Measurements from ENCODE around the gene TMEM131L. TPM values are rescaled to one million over a fixed set of nuclear protein-coding genes. Genes with fewer than 3 reads are reported as not detected.

TMEM131L gene
- total RNA-seq, 1 donor, result 9.0 TPM

- H3K4me1 ChIP-seq (ENCODE audit: insufficient read depth, low read length), result peaks cover 12% of the 10 kb centered on the region
- no peak for DNase-seq (ENCODE audit: insufficient read length, low spot score, missing footprints)
These were observed 76.7 kb downstream of the TMEM131L start for GRCh38 chr4:153542834-153543233.

GRCh38 chr4:153543351-153543750 lies 77.2 kb downstream of the TMEM131L start:
- Histone ChIP-seq H3K27me3 (ENCODE audit: insufficient read depth, low read length) (no peaks in the 10 kb centered on the region), H3K4me1 (ENCODE audit: insufficient read depth, low read length) (peaks cover 12% of the 10 kb centered on the region), H3K36me3 (ENCODE audit: insufficient read depth, low read length) (no peaks in the 10 kb centered on the region), H3K4me2 (ENCODE audit: insufficient read depth, low read length) (no peak overlapping the region), H3K27ac (ENCODE audit: low read depth, low read length) (no peak overlapping the region), H3K9me3 (ENCODE audit: low read depth, low read length) (no peaks in the 10 kb centered on the region), H3K79me2 (ENCODE audit: insufficient read depth, low read length) (no peaks in the 10 kb centered on the region), H4K20me1 (ENCODE audit: insufficient read depth, low read length) (peaks cover 19% of the 10 kb centered on the region), H2AFZ (ENCODE audit: low read length) (no peak overlapping the region), H3K4me3 (ENCODE audit: insufficient read depth, low read length) (no peak overlapping the region)
- TF ChIP-seq CTCF (IDR thresholded peaks at IDR 0.05; ENCODE audit: extremely low read depth, low read depth, low read length), result no peak
- DNase-seq (ENCODE audit: insufficient read length, low spot score, missing footprints), result no peak

More at GRCh38 chr4:153542834-153543233, 76.7 kb downstream of the TMEM131L start:
- Histone ChIP-seq H3K4me3 (ENCODE audit: insufficient read depth, low read length) (no peak overlapping the region), H2AFZ (ENCODE audit: low read length) (no peak overlapping the region), H4K20me1 (ENCODE audit: insufficient read depth, low read length) (peaks cover 18% of the 10 kb centered on the region), H3K9me3 (ENCODE audit: low read depth, low read length) (no peaks in the 10 kb centered on the region), H3K4me2 (ENCODE audit: insufficient read depth, low read length) (no peak overlapping the region), H3K79me2 (ENCODE audit: insufficient read depth, low read length) (no peaks in the 10 kb centered on the region), H3K27ac (ENCODE audit: low read depth, low read length) (no peak overlapping the region), H3K27me3 (ENCODE audit: insufficient read depth, low read length) (no peaks in the 10 kb centered on the region), H3K36me3 (ENCODE audit: insufficient read depth, low read length) (no peaks in the 10 kb centered on the region)
- no peak for TF ChIP-seq CTCF (IDR thresholded peaks at IDR 0.05; ENCODE audit: extremely low read depth, low read depth, low read length)

GRCh38 chr4:153545822-153546221 lies 79.7 kb downstream of the TMEM131L start:
- Histone ChIP-seq H3K9me3 (ENCODE audit: low read depth, low read length) (no peaks in the 10 kb centered on the region), H3K36me3 (ENCODE audit: insufficient read depth, low read length) (no peaks in the 10 kb centered on the region), H3K4me1 (ENCODE audit: insufficient read depth, low read length) (peaks cover 12% of the 10 kb centered on the region), H3K4me2 (ENCODE audit: insufficient read depth, low read length) (no peak overlapping the region), H2AFZ (ENCODE audit: low read length) (no peak overlapping the region), H3K27ac (ENCODE audit: low read depth, low read length) (no peak overlapping the region), H3K79me2 (ENCODE audit: insufficient read depth, low read length) (no peaks in the 10 kb centered on the region), H3K27me3 (ENCODE audit: insufficient read depth, low read length) (no peaks in the 10 kb centered on the region), H3K4me3 (ENCODE audit: insufficient read depth, low read length) (no peak overlapping the region), H4K20me1 (ENCODE audit: insufficient read depth, low read length) (peaks cover 19% of the 10 kb centered on the region)
- no peak for DNase-seq (ENCODE audit: insufficient read length, low spot score, missing footprints)
- TF ChIP-seq CTCF (IDR thresholded peaks at IDR 0.05; ENCODE audit: extremely low read depth, low read depth, low read length), result no peak

- no peaks in the 10 kb centered on the region for H3K79me2 ChIP-seq (ENCODE audit: insufficient read depth, low read length)
- H3K4me2 ChIP-seq (ENCODE audit: insufficient read depth, low read length), result no peak overlapping the region
- peaks cover 19% of the 10 kb centered on the region for H4K20me1 ChIP-seq (ENCODE audit: insufficient read depth, low read length)
- no peak overlapping the region for H2AFZ ChIP-seq (ENCODE audit: low read length)
- H3K4me1 ChIP-seq (ENCODE audit: insufficient read depth, low read length), result peaks cover 8% of the 10 kb centered on the region
- no peak overlapping the region for H3K4me3 ChIP-seq (ENCODE audit: insufficient read depth, low read length)
- no peaks in the 10 kb centered on the region for H3K36me3 ChIP-seq (ENCODE audit: insufficient read depth, low read length)
- H3K27ac ChIP-seq (ENCODE audit: low read depth, low read length), result no peak overlapping the region
- DNase-seq (ENCODE audit: insufficient read length, low spot score, missing footprints), result no peak
- no peaks in the 10 kb centered on the region for H3K9me3 ChIP-seq (ENCODE audit: low read depth, low read length)
- no peaks in the 10 kb centered on the region for H3K27me3 ChIP-seq (ENCODE audit: insufficient read depth, low read length)
- TF ChIP-seq CTCF (IDR thresholded peaks at IDR 0.05; ENCODE audit: extremely low read depth, low read depth, low read length), result no peak
These were observed 80.1 kb downstream of the TMEM131L start for GRCh38 chr4:153546280-153546679.
